GM23338 (cell line): ENCODE measurements around the gene SNAPC4. TPM values are rescaled to one million over a fixed set of nuclear protein-coding genes. Genes with fewer than 3 reads are reported as not detected.

Source experiments
- ATAC-seq: fragments of 200-7000 bp; cut with Tn5 transposase; 3 replicates; pipeline ENCODE4 v1.9.1; 2020
- DNase-seq: peaks from one replicate; pipeline ENCODE4 v3.0.0-alpha.2; 2015; ENCODE audit warnings: low spot score
- H2AFZ ChIP-seq: fragments of 200-600 bp; sonication (generic); 2 replicates; pipeline ENCODE4 v1.8.0; 2016; ENCODE audit warnings: antibody characterized with exemption, mild to moderate bottlenecking, moderate library complexity
- H3F3A ChIP-seq: fragments of 200-600 bp; sonication (generic); replicated peaks from 2 replicates; pipeline ENCODE4 v1.8.0; 2017; ENCODE audit warnings: antibody characterized with exemption, mixed run types, low read depth
- H3K27ac ChIP-seq: fragments of 200-600 bp; sonication (generic); 2 replicates; pipeline ENCODE4 v1.6.1; 2016; ENCODE audit warnings: low read depth
- H3K27me3 ChIP-seq: fragments of 200-600 bp; sonication (generic); 2 replicates; pipeline ENCODE4 v1.8.0; 2016; ENCODE audit warnings: mild to moderate bottlenecking, mixed run types, moderate library complexity; ENCODE audit not compliant: insufficient read depth
- H3K36me3 ChIP-seq: fragments of 200-600 bp; sonication (generic); 2 replicates; pipeline ENCODE4 v1.8.0; 2016; ENCODE audit warnings: mild to moderate bottlenecking; ENCODE audit not compliant: insufficient read depth
- H3K4me1 ChIP-seq: fragments of 200-600 bp; sonication (generic); 2 replicates; pipeline ENCODE4 v1.8.0; 2016; ENCODE audit warnings: mild to moderate bottlenecking, moderate library complexity; ENCODE audit not compliant: insufficient read depth
- H3K4me2 ChIP-seq: fragments of 200-600 bp; sonication (generic); 2 replicates; pipeline ENCODE4 v1.7.1; 2017; ENCODE audit warnings: mixed run types
- H3K4me3 ChIP-seq: fragments of 200-600 bp; sonication (generic); 2 replicates; pipeline ENCODE4 v1.6.1; 2016; ENCODE audit warnings: mixed run types
- H3K79me2 ChIP-seq: fragments of 200-600 bp; sonication (generic); replicated peaks from 2 replicates; pipeline ENCODE4 v1.8.0; 2017; ENCODE audit warnings: mild to moderate bottlenecking; ENCODE audit not compliant: insufficient read depth
- H3K9me2 ChIP-seq: fragments of 200-600 bp; sonication (generic); 2 replicates; pipeline ENCODE4 v1.8.0; 2017; ENCODE audit not compliant: insufficient read depth
- H4K20me1 ChIP-seq: fragments of 200-600 bp; sonication (generic); replicated peaks from 2 replicates; pipeline ENCODE4 v1.8.0; 2017; ENCODE audit warnings: mild to moderate bottlenecking; ENCODE audit not compliant: insufficient read depth
- H3K27ac Mint-ChIP-seq: 2 replicates; pipeline ENCODE4 v1.8.0; 2020; ENCODE audit warnings: inconsistent platforms, mild to moderate bottlenecking, moderate library complexity, mixed read lengths
- H3K27me3 Mint-ChIP-seq: 3 replicates; pipeline ENCODE4 v1.8.0; 2022; ENCODE audit warnings: low read depth, mild to moderate bottlenecking, moderate library complexity, mixed read lengths, inconsistent platforms; ENCODE audit not compliant: insufficient read depth, poor library complexity
- H3K36me3 Mint-ChIP-seq: 3 replicates; pipeline ENCODE4 v1.8.0; 2021; ENCODE audit warnings: low read depth, mild to moderate bottlenecking, inconsistent platforms, moderate library complexity, mixed read lengths
- H3K4me1 Mint-ChIP-seq: 3 replicates; pipeline ENCODE4 v1.8.0; 2020; ENCODE audit warnings: mild to moderate bottlenecking, inconsistent platforms, mixed read lengths
- H3K4me3 Mint-ChIP-seq: 3 replicates; pipeline ENCODE4 v1.8.0; 2021; ENCODE audit warnings: moderate library complexity, mild to moderate bottlenecking, inconsistent platforms, mixed read lengths
- H3K9me3 Mint-ChIP-seq: 3 replicates; pipeline ENCODE4 v1.8.0; 2020; ENCODE audit warnings: moderate library complexity, mild to moderate bottlenecking, inconsistent platforms, mixed read lengths
- CTCF ChIP-seq, 2 experiments: fragments of 200-600 bp in 1 of 2; sonication (generic) in 1 of 2; conservative IDR thresholded peaks; 2 replicates each; pipeline versions ENCODE4 v1.5.1 to v1.6.1; 2016 to 2017; ENCODE audit warnings: antibody characterized with exemption in 2 of 2, low read depth in 2 of 2, mild to moderate bottlenecking in 2 of 2, moderate library complexity in 1 of 2
- ETS1 ChIP-seq: IDR thresholded peaks from 2 replicates; pipeline ENCODE4 v1.6.1; 2016; ENCODE audit warnings: antibody characterized with exemption
- EZH2phosphoT487 ChIP-seq: fragments of 200-600 bp; sonication (generic); IDR thresholded peaks from one replicate; pipeline ENCODE4 v1.8.1; 2018; ENCODE audit warnings: antibody characterized with exemption; ENCODE audit not compliant: unreplicated experiment
- JUNB ChIP-seq: IDR thresholded peaks from one replicate; pipeline ENCODE4 v1.6.1; 2016; ENCODE audit warnings: antibody characterized with exemption; ENCODE audit not compliant: unreplicated experiment
- POLR2AphosphoS5 ChIP-seq: IDR thresholded peaks from 2 replicates; pipeline ENCODE4 v1.6.1; 2016; ENCODE audit warnings: antibody characterized with exemption, low read depth
- REST ChIP-seq: IDR thresholded peaks from one replicate; pipeline ENCODE4 v1.6.1; 2018; ENCODE audit warnings: antibody characterized with exemption; ENCODE audit not compliant: unreplicated experiment
- ZNF114 ChIP-seq: fragments of 250-450 bp; sonication (Bioruptor Pico); IDR thresholded peaks from 2 replicates; pipeline ENCODE4 v1.5.0; 2020; ENCODE audit warnings: mild to moderate bottlenecking, moderate library complexity
- ZNF331 ChIP-seq: fragments of 250-450 bp; sonication (Bioruptor Pico); IDR thresholded peaks from 2 replicates; pipeline ENCODE4 v1.5.0; 2020; ENCODE audit warnings: low read depth, mild to moderate bottlenecking, moderate library complexity
- ZNF462 ChIP-seq: fragments of 250-450 bp; sonication (Bioruptor Pico); IDR thresholded peaks from 2 replicates; pipeline ENCODE4 v1.5.0; 2020; ENCODE audit warnings: mild to moderate bottlenecking, moderate library complexity
- polyA plus RNA-seq: library from polyadenylated mRNA; unstranded; fragments of >200 nt; fragmentation: Nextera tagmentation; extraction: Ambion mirVana; gene quantifications from 2 replicates; pipeline ENCODE4 v1.2.1, GENCODE V29; 2016
- total RNA-seq: library from RNA; depleted of rRNA; stranded (reverse); fragments of >200 nt; shearing (Covaris generic); gene quantifications from 2 replicates; pipeline ENCODE4 v1.2.3, GENCODE V29; 2014

The SNAPC4 gene
- total and polyA plus RNA-seq, 2 experiments from 2014 or later = 8.8 to 22.7 TPM

- Mint-ChIP-seq H3K27me3 (peaks cover 14% of the 10 kb centered on the region), H3K9me3 (no peaks in the 10 kb centered on the region; the same call in 1 of the 3 replicates), H3K4me1 (no peaks in the 10 kb centered on the region), H3K36me3 (no peaks in the 10 kb centered on the region), H3K4me3 (no peak overlapping the region), H3K27ac (no peak overlapping the region)
- DNase-seq (no peak), ATAC-seq (no peak)
- H3K79me2 ChIP-seq = no peaks in the 10 kb centered on the region
- no peak overlapping the region for H3K4me3 ChIP-seq
- H3K4me2 ChIP-seq = no peak overlapping the region
- no peaks in the 10 kb centered on the region for H4K20me1 ChIP-seq
- no peak overlapping the region for H3K27ac ChIP-seq
- no peak overlapping the region for H2AFZ ChIP-seq
- no peaks in the 10 kb centered on the region for H3F3A ChIP-seq
- no peaks in the 10 kb centered on the region for H3K9me2 ChIP-seq
- no peaks in the 10 kb centered on the region for H3K36me3 ChIP-seq
- TF ChIP-seq REST = no peak
- no peak for TF ChIP-seq CTCF (conservative IDR thresholded peaks at IDR 0.05; ENCODE audit: low read depth in 2 of 2)
- TF ChIP-seq ZNF462 (CRISPR knock-in tag) = no peak
- no peak for TF ChIP-seq ETS1
- no peak for TF ChIP-seq POLR2AphosphoS5
- TF ChIP-seq ZNF331 (CRISPR knock-in tag) = no peak
- no peak for TF ChIP-seq ZNF114 (CRISPR knock-in tag)
- TF ChIP-seq EZH2phosphoT487 = no peak
- no peak for TF ChIP-seq JUNB
- H3K27me3 ChIP-seq = no peaks in the 10 kb centered on the region
- no peaks in the 10 kb centered on the region; the same call in 1 of the 2 replicates for H3K4me1 ChIP-seq
Observed at GRCh38 chr9:136351252-136351800, 48.6 kb downstream of the SNAPC4 start.
